H9 (cell line): ENCODE data around the gene KL. TPM values are rescaled to one million over a fixed set of nuclear protein-coding genes. Genes with fewer than 3 reads are reported as not detected.

Source experiments
- DNase-seq: peaks from one replicate; pipeline ENCODE4 v3.0.0-alpha.2; 2017
- H2AFZ ChIP-seq: one replicate; pipeline ENCODE4 v1.6.1; 2013; ENCODE audit warnings: mild to moderate bottlenecking, low read length, control low read depth, moderate library complexity
- H2AK5ac ChIP-seq: 2 replicates; pipeline ENCODE4 v1.6.1; 2013; ENCODE audit warnings: low read length, control low read depth, mixed read lengths; ENCODE audit not compliant: insufficient read length
- H2BK120ac ChIP-seq: one replicate; pipeline ENCODE4 v1.6.1; 2013; ENCODE audit warnings: low read depth, mild to moderate bottlenecking, low read length, control low read depth, inconsistent platforms; ENCODE audit not compliant: poor library complexity, severe bottlenecking
- H2BK12ac ChIP-seq: 2 replicates; pipeline ENCODE4 v1.6.1; 2013; ENCODE audit warnings: low read length, control low read depth, mixed read lengths, low read depth; ENCODE audit not compliant: insufficient read length
- H2BK15ac ChIP-seq: 2 replicates; pipeline ENCODE4 v1.6.1; 2013; ENCODE audit warnings: low read depth, low read length, control low read depth
- H2BK20ac ChIP-seq: one replicate; pipeline ENCODE4 v1.6.1; 2013; ENCODE audit warnings: low read depth, mild to moderate bottlenecking, low read length, control low read depth, inconsistent platforms; ENCODE audit not compliant: poor library complexity, severe bottlenecking
- H2BK5ac ChIP-seq: 2 replicates; pipeline ENCODE4 v1.6.1; 2013; ENCODE audit warnings: low read length, control low read depth, mixed read lengths; ENCODE audit not compliant: insufficient read length
- H3K14ac ChIP-seq: 2 replicates; pipeline ENCODE4 v1.6.1; 2013; ENCODE audit warnings: low read length, control low read depth; ENCODE audit not compliant: insufficient read depth
- H3K18ac ChIP-seq: 2 replicates; pipeline ENCODE4 v1.6.1; 2013; ENCODE audit warnings: low read depth, mild to moderate bottlenecking, mixed read lengths, low read length, control low read depth; ENCODE audit not compliant: insufficient read length
- H3K23ac ChIP-seq: 2 replicates; pipeline ENCODE4 v1.6.1; 2013; ENCODE audit warnings: low read length, control low read depth, mixed read lengths, low read depth; ENCODE audit not compliant: insufficient read length
- H3K23me2 ChIP-seq: 2 replicates; pipeline ENCODE4 v1.6.1; 2013; ENCODE audit warnings: low read depth, mild to moderate bottlenecking, mixed read lengths, low read length, control low read depth; ENCODE audit not compliant: insufficient read length, poor library complexity, severe bottlenecking
- H3K27ac ChIP-seq: 2 replicates; pipeline ENCODE4 v1.5.1; 2013; ENCODE audit warnings: low read length, control low read depth, mixed read lengths, low read depth; ENCODE audit not compliant: insufficient read length
- H3K27me3 ChIP-seq: 2 replicates; pipeline ENCODE4 v1.6.1; 2013; ENCODE audit warnings: low read length, control low read depth, inconsistent platforms; ENCODE audit not compliant: insufficient read depth
- H3K4ac ChIP-seq: 2 replicates; pipeline ENCODE4 v1.6.1; 2013; ENCODE audit warnings: low read depth, mild to moderate bottlenecking, control low read depth, inconsistent platforms, low read length, moderate library complexity
- H3K4me1 ChIP-seq: 2 replicates; pipeline ENCODE4 v1.6.1; 2013; ENCODE audit warnings: low read length, control low read depth, inconsistent platforms; ENCODE audit not compliant: insufficient read depth
- H3K4me2 ChIP-seq: 2 replicates; pipeline ENCODE4 v1.6.1; 2013; ENCODE audit warnings: low read length, control low read depth, mixed read lengths; ENCODE audit not compliant: insufficient read length, insufficient read depth
- H3K56ac ChIP-seq: 2 replicates; pipeline ENCODE4 v1.6.1; 2013; ENCODE audit warnings: low read depth, mild to moderate bottlenecking, mixed read lengths, low read length, control low read depth; ENCODE audit not compliant: insufficient read length
- H3K79me1 ChIP-seq: 2 replicates; pipeline ENCODE4 v1.6.1; 2013; ENCODE audit warnings: low read depth, mild to moderate bottlenecking, moderate library complexity, low read length, control low read depth, inconsistent platforms; ENCODE audit not compliant: insufficient read depth, poor library complexity, severe bottlenecking
- H3K79me2 ChIP-seq: 2 replicates; pipeline ENCODE4 v1.6.1; 2013; ENCODE audit warnings: low read length, control low read depth, inconsistent platforms; ENCODE audit not compliant: insufficient read depth
- H3K9ac ChIP-seq: 2 replicates; pipeline ENCODE4 v1.6.1; 2013; ENCODE audit warnings: low read length, control low read depth, mixed read lengths; ENCODE audit not compliant: insufficient read length; ENCODE audit errors: extremely low read depth
- H3K9me3 ChIP-seq: one replicate; pipeline ENCODE4 v1.6.1; 2013; ENCODE audit warnings: low read depth, low read length, inconsistent platforms; ENCODE audit not compliant: control insufficient read depth
- H3T11ph ChIP-seq: one replicate; pipeline ENCODE4 v1.6.1; 2013; ENCODE audit warnings: mild to moderate bottlenecking, low read length, control low read depth, inconsistent platforms
- H4K20me1 ChIP-seq: one replicate; pipeline ENCODE4 v1.6.1; 2013; ENCODE audit not compliant: control insufficient read depth, insufficient read length, insufficient read depth
- H4K5ac ChIP-seq: 2 replicates; pipeline ENCODE4 v1.6.1; 2013; ENCODE audit warnings: low read depth, mild to moderate bottlenecking, mixed read lengths, low read length, control low read depth; ENCODE audit not compliant: insufficient read length
- H4K8ac ChIP-seq: replicated peaks from 2 replicates; pipeline ENCODE4 v1.6.1; 2013; ENCODE audit warnings: low read length, control low read depth, mixed read lengths, low read depth; ENCODE audit not compliant: insufficient read length
- H4K91ac ChIP-seq: 2 replicates; pipeline ENCODE4 v1.6.1; 2013; ENCODE audit warnings: low read depth, mild to moderate bottlenecking, moderate library complexity, mixed read lengths, low read length, control low read depth; ENCODE audit not compliant: insufficient read length
- H3K27ac Mint-ChIP-seq, 3 experiments: 2 replicates in 2 of 3; 3 replicates in 1 of 3; pipeline ENCODE4 v1.8.0; 2020 to 2021; ENCODE audit warnings: mixed read lengths in 3 of 3, mild to moderate bottlenecking in 1 of 3, moderate library complexity in 1 of 3
- H3K27me3 Mint-ChIP-seq: 2 replicates; pipeline ENCODE4 v1.8.0; 2021; ENCODE audit warnings: low read depth, mild to moderate bottlenecking, moderate library complexity, mixed read lengths
- H3K36me3 Mint-ChIP-seq, 3 experiments: 2 replicates in 2 of 3; 3 replicates in 1 of 3; pipeline ENCODE4 v1.8.0; 2020 to 2021; ENCODE audit warnings: low read depth in 3 of 3, mixed read lengths in 3 of 3; ENCODE audit not compliant: insufficient read depth in 1 of 3
- H3K4me1 Mint-ChIP-seq, 2 experiments: 2 replicates each; pipeline ENCODE4 v1.8.0; 2020; ENCODE audit warnings: mixed read lengths in 2 of 2
- H3K4me3 Mint-ChIP-seq, 2 experiments: 2 replicates in 1 of 2; 3 replicates in 1 of 2; pipeline ENCODE4 v1.8.0; 2020 to 2021; ENCODE audit warnings: mild to moderate bottlenecking in 2 of 2, mixed read lengths in 2 of 2, moderate library complexity in 1 of 2
- H3K9me3 Mint-ChIP-seq, 2 experiments: 2 replicates in 1 of 2; 3 replicates in 1 of 2; pipeline ENCODE4 v1.8.0; 2020; ENCODE audit warnings: mild to moderate bottlenecking in 2 of 2, mixed read lengths in 2 of 2, moderate library complexity in 1 of 2
- total RNA-seq: library from RNA; stranded (reverse); gene quantifications from 2 replicates; pipeline ENCODE4 v1.2.1, GENCODE V29; 2021
- TF ChIP-seq, protein P1 (sequence below): fragments of 200-600 bp; sonication (generic); conservative IDR thresholded peaks from 3 replicates; pipeline ENCODE4 v1.8.0; 2021; ENCODE audit warnings: antibody characterized with exemption, mild to moderate bottlenecking

KL gene
- total RNA-seq, 1 experiment from 2014 or later, result not detected

DNA sequence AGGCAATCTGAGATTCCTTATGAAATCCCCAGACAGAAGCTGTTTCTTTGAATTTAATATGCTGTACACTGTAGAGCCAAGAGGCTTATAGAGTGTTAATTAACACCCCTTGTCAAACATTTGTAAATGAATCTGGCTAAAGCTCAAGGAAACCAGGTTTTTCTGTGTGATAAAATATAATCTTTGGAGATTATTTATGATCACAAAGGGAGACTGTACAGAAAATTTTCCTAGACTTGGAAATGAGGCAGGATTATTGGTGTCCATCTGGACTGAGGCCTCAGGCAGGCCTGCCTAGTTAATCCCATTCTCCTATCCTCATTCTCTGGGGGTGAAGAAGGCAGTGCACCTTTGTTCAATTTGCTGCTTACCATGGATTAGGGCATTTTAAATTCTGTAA is 17.8 kb downstream of the KL start:
- no peak overlapping the region for H4K91ac ChIP-seq
- no peaks in the 10 kb centered on the region for H3K23me2 ChIP-seq
- no peak overlapping the region for H2BK5ac ChIP-seq
- no peak overlapping the region for H2BK20ac ChIP-seq
- no peak overlapping the region for H3K56ac ChIP-seq
- H3K27ac Mint-ChIP-seq, result no peak overlapping the region
- no peak overlapping the region for H2BK120ac ChIP-seq
- H2BK12ac ChIP-seq, result no peak overlapping the region
- H3K14ac ChIP-seq, result no peak overlapping the region
- DNase-seq, result no peak
- H3K79me1 ChIP-seq, result no peaks in the 10 kb centered on the region
- no peak overlapping the region for H3K4me3 Mint-ChIP-seq
- no peak overlapping the region for H4K8ac ChIP-seq
- no peaks in the 10 kb centered on the region for H3K9me3 ChIP-seq
- H3K27me3 ChIP-seq, result no peaks in the 10 kb centered on the region
- H4K20me1 ChIP-seq, result no peaks in the 10 kb centered on the region
- TF ChIP-seq, protein P1, sequence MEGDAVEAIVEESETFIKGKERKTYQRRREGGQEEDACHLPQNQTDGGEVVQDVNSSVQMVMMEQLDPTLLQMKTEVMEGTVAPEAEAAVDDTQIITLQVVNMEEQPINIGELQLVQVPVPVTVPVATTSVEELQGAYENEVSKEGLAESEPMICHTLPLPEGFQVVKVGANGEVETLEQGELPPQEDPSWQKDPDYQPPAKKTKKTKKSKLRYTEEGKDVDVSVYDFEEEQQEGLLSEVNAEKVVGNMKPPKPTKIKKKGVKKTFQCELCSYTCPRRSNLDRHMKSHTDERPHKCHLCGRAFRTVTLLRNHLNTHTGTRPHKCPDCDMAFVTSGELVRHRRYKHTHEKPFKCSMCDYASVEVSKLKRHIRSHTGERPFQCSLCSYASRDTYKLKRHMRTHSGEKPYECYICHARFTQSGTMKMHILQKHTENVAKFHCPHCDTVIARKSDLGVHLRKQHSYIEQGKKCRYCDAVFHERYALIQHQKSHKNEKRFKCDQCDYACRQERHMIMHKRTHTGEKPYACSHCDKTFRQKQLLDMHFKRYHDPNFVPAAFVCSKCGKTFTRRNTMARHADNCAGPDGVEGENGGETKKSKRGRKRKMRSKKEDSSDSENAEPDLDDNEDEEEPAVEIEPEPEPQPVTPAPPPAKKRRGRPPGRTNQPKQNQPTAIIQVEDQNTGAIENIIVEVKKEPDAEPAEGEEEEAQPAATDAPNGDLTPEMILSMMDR, result no peak
- H3T11ph ChIP-seq, result no peak overlapping the region
- no peak overlapping the region for H2AFZ ChIP-seq
- no peak overlapping the region for H3K18ac ChIP-seq
- no peak overlapping the region for H3K23ac ChIP-seq
- no peak overlapping the region for H2BK15ac ChIP-seq
- H3K4ac ChIP-seq, result no peak overlapping the region
- no peaks in the 10 kb centered on the region for H3K79me2 ChIP-seq
- peaks cover 1% of the 10 kb centered on the region; the same call in 1 of the 2 replicates for H3K27me3 Mint-ChIP-seq
- H2AK5ac ChIP-seq, result no peak overlapping the region
- peaks cover 4 to 7% of the 10 kb centered on the region in 2 experiments; a peak in 3 of 4 replicates for H3K4me1 Mint-ChIP-seq
- no peaks in the 10 kb centered on the region for H3K36me3 Mint-ChIP-seq
- H3K27ac ChIP-seq, result no peak overlapping the region
- no peak overlapping the region for H4K5ac ChIP-seq
- no peak overlapping the region for H3K4me2 ChIP-seq
- H3K9me3 Mint-ChIP-seq, result no peaks in the 10 kb centered on the region
- H3K9ac ChIP-seq, result no peak overlapping the region
- H3K4me1 ChIP-seq, result no peaks in the 10 kb centered on the region
